Activated CD4-positive, alpha-beta memory T cell treated with anti-CD3 and anti-CD28 coated beads, Interleukin-2, amount 10 ng/mL, durations not matched to agents 7 days and 5 days (primary cell): Measurements from ENCODE around the gene AQP6. TPM values are rescaled to one million over a fixed set of nuclear protein-coding genes. Genes with fewer than 3 reads are reported as not detected.

Experiments
- CTCF ChIA-PET: fragments of 350-600 bp; sonication (Branson Sonifier 250); formaldehyde crosslinking; loops from one replicate; lab custom pipeline; 2021; ENCODE audit warnings: antibody characterized with exemption, inconsistent platforms; lab: Charles Lee
- POLR2A ChIA-PET: fragments of 350-600 bp; sonication (Branson Sonifier 250); formaldehyde crosslinking; loops from one replicate; lab custom pipeline; 2021; ENCODE audit warnings: antibody characterized with exemption; lab: Charles Lee
- DNase-seq: peaks from one replicate; pipeline ENCODE4 v3.0.0-alpha.2; 2020
- H3K27ac Mint-ChIP-seq: one replicate; pipeline ENCODE4 v1.8.0; 2021; ENCODE audit warnings: mild to moderate bottlenecking, mixed read lengths
- H3K27me3 Mint-ChIP-seq: one replicate; pipeline ENCODE4 v1.8.0; 2021; ENCODE audit warnings: mixed read lengths
- H3K36me3 Mint-ChIP-seq: one replicate; pipeline ENCODE4 v1.8.0; 2021; ENCODE audit warnings: low read depth, mixed read lengths
- H3K4me1 Mint-ChIP-seq: one replicate; pipeline ENCODE4 v1.8.0; 2021; ENCODE audit warnings: mixed read lengths
- H3K4me3 Mint-ChIP-seq: one replicate; pipeline ENCODE4 v1.8.0; 2021; ENCODE audit warnings: mild to moderate bottlenecking, mixed read lengths
- H3K9me3 Mint-ChIP-seq: one replicate; pipeline ENCODE4 v1.8.0; 2021; ENCODE audit warnings: mixed read lengths
- total RNA-seq, 2 experiments: library from RNA; stranded (reverse); gene quantifications; one replicate each; pipeline ENCODE4 v1.2.3, GENCODE V29; 2021

The AQP6 gene
- total RNA-seq, 2 experiments from 2014 or later, result not detected

- ChIA-PET POLR2A (no interaction called here), CTCF (interaction anchor here (1.0 kb wide), 1 partner anchor 11 kb away, joined by 4 read pairs; no protein-coding TSS in a partner anchor)
- peaks cover 14% of the 10 kb centered on the region for H3K27me3 Mint-ChIP-seq
- H3K4me1 Mint-ChIP-seq, result peaks cover 2% of the 10 kb centered on the region
- H3K4me3 Mint-ChIP-seq, result no peak overlapping the region
- H3K27ac Mint-ChIP-seq, result no peak overlapping the region
- H3K36me3 Mint-ChIP-seq, result no peaks in the 10 kb centered on the region
- DNase-seq, result no peak
- no peaks in the 10 kb centered on the region for H3K9me3 Mint-ChIP-seq
These were observed 38.2 kb upstream of the AQP6 start for GRCh38 chr12:49934505-49934904.

GRCh38 chr12:49936925-49937324 is 35.8 kb upstream of the AQP6 start:
- peaks cover 10% of the 10 kb centered on the region for H3K4me1 Mint-ChIP-seq
- H3K27me3 Mint-ChIP-seq, result peaks cover 10% of the 10 kb centered on the region
- no peaks in the 10 kb centered on the region for H3K36me3 Mint-ChIP-seq
- CTCF ChIA-PET, result interaction anchor here (1.4 to 1.5 kb wide), 2 partner anchors 9 to 30 kb away, joined by 6 to 8 read pairs; no protein-coding TSS in a partner anchor
- no peak overlapping the region for H3K4me3 Mint-ChIP-seq
- POLR2A ChIA-PET, result interaction anchor here (0.8 to 1.6 kb wide), 2 partner anchors 9 to 195 kb away, joined by 3 to 11 read pairs; partner anchors contain the start of gene TMBIM6
- no peaks in the 10 kb centered on the region for H3K9me3 Mint-ChIP-seq
- no peak overlapping the region for H3K27ac Mint-ChIP-seq
- no peak for DNase-seq

DNA sequence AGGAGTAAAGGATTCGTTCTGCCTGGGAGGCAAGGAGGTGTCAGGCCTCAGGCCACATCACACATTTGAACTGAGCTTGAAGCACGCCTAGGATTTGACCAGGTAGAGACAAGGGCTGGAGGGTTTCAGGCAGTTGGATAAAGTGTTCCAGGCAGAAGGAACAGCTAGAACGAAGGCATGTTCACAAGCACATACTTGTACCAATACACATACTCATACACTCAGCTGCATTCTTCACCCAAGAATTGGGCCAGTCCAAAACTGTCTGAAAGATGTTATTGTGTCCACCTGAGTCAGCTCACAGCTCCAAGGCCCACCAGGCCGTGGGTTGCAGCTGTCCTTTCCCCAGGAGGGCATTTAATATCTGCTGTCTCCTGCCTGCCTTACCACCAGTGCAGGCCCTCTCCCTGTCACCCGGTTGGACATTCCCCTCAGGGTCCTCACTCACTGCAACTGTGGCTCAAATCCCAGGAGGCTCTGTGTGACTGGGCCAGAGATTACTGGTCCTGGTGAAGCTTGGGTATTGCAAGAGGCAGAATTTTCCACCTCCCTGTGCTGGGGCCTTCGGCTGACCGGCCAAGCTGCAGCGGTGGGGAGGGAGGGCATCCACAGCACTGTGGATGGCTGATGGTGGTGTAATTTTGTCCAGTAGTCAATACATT is 35.0 kb upstream of the AQP6 start:
- H3K27ac Mint-ChIP-seq, result no peak overlapping the region
- no peak overlapping the region for H3K4me3 Mint-ChIP-seq
- no peaks in the 10 kb centered on the region for H3K9me3 Mint-ChIP-seq
- H3K4me1 Mint-ChIP-seq, result peaks cover 18% of the 10 kb centered on the region
- H3K27me3 Mint-ChIP-seq, result peaks cover 10% of the 10 kb centered on the region
- ChIA-PET POLR2A (interaction anchor here (0.8 to 1.6 kb wide), 2 partner anchors 8 to 196 kb away, joined by 3 to 11 read pairs; partner anchors contain the start of gene TMBIM6), CTCF (interaction anchor here (1.4 to 1.5 kb wide), 2 partner anchors 8 to 30 kb away, joined by 6 to 8 read pairs; no protein-coding TSS in a partner anchor)
- no peak for DNase-seq
- no peaks in the 10 kb centered on the region for H3K36me3 Mint-ChIP-seq

DNA sequence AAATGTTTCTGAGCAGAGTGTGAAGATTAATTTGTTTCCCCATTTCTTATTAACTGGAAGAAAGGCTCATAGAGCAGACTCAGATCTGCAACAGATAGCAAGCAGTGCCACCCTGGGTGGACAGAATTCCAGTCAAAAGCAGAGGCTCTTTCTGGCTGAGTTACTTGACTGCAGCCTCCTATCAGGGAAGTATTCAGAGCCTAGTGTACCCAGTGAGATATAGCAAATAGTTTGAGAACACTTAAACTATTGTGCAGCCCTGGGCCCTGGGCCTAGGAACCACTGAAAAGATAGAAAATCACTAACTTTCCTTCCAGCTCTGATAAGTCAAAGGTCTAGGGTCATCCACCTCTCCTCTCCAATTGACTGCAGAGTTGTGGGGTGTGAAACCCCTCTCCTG is 33.4 kb upstream of the AQP6 start:
- peaks cover 34% of the 10 kb centered on the region for H3K4me1 Mint-ChIP-seq
- H3K27me3 Mint-ChIP-seq, result peaks cover 10% of the 10 kb centered on the region
- DNase-seq, result no peak
- H3K27ac Mint-ChIP-seq, result no peak overlapping the region
- POLR2A ChIA-PET, result interaction anchor here (0.8 to 1.5 kb wide), 2 partner anchors 34 to 37 kb away, joined by 3 read pairs; no protein-coding TSS in a partner anchor
- no peak overlapping the region for H3K4me3 Mint-ChIP-seq
- H3K9me3 Mint-ChIP-seq, result no peaks in the 10 kb centered on the region
- CTCF ChIA-PET, result interaction anchor here (2.7 kb wide), 1 partner anchor 28 kb away, joined by 9 read pairs; no protein-coding TSS in a partner anchor
- H3K36me3 Mint-ChIP-seq, result no peaks in the 10 kb centered on the region

GRCh38 chr12:49939707-49940106 is 33.0 kb upstream of the AQP6 start:
- Mint-ChIP-seq H3K4me3 (no peak overlapping the region), H3K4me1 (peaks cover 38% of the 10 kb centered on the region), H3K27ac (no peak overlapping the region), H3K27me3 (peaks cover 7% of the 10 kb centered on the region), H3K36me3 (no peaks in the 10 kb centered on the region), H3K9me3 (no peaks in the 10 kb centered on the region)
- no peak for DNase-seq
- CTCF ChIA-PET, result interaction anchor here (0.6 to 2.7 kb wide), 2 partner anchors 27 to 1088 kb away, joined by 3 to 9 read pairs; no protein-coding TSS in a partner anchor
- POLR2A ChIA-PET, result interaction anchor here (0.8 to 1.5 kb wide), 2 partner anchors 34 to 37 kb away, joined by 3 read pairs; no protein-coding TSS in a partner anchor

DNA sequence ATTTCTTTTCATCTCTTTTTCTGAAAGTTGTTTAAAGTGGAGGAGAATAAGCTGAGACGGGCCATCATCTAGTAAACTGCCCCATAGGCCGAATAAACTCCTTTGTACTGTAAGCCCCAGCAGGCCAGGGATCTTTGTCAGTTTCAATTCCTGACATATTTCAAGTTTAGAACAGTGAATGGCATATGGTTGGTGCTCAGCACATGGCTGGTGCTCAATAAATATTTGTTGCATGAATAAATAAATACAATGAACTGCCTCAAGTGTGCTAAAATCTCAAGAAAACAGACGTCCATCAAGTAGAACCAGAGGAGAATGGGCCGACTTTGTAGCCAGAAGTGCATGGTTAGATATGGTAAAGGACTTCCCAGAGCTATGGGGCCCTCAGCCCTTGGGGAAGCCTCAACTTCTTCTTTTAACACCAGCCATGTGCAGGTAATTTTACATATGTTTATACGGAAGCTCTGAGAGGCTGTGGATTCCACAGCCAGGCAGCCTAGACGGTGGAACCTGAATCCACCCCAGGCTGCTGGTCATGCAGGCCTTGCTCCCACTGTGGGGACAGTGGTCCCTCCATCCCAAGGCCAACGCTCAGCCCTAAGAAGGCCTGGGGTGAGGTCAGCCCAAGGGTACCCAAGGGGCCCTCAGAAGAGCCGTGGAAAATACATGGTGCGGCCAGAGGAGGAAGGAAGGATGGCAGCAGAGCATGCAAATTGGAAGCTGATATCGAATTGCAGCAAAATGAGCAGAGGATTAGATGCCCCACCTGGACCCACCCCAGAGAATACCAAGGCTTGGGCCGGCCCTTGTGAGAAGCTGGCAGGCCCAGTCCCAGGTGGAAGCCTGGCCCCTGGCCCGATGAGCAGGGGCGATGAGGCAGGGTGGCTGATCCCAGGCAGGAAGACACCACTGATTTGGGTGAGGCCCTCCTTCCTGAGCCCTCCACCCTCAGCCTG is 30.9 kb upstream of the AQP6 start:
- H3K36me3 Mint-ChIP-seq, result no peaks in the 10 kb centered on the region
- no peak overlapping the region for H3K4me3 Mint-ChIP-seq
- ChIA-PET CTCF (interaction anchor here (0.9 to 2.7 kb wide), 7 partner anchors 10 to 201 kb away, joined by 4 to 22 read pairs (median 4); partner anchors contain the start of genes COX14 and TMBIM6), POLR2A (interaction anchor here (0.7 to 1.4 kb wide), 8 partner anchors 15 to 1107 kb away, joined by 3 to 7 read pairs (median 4); partner anchors contain the start of genes LETMD1, RACGAP1, TMBIM6 and TUBA1B)
- peak overlapping the region; percentile 82 for H3K27ac Mint-ChIP-seq
- no peaks in the 10 kb centered on the region for H3K9me3 Mint-ChIP-seq
- no peaks in the 10 kb centered on the region for H3K27me3 Mint-ChIP-seq
- DNase-seq, result no peak
- peaks cover 55% of the 10 kb centered on the region for H3K4me1 Mint-ChIP-seq

- no peaks in the 10 kb centered on the region for H3K27me3 Mint-ChIP-seq
- H3K27ac Mint-ChIP-seq, result peak overlapping the region; percentile 82
- H3K9me3 Mint-ChIP-seq, result no peaks in the 10 kb centered on the region
- H3K4me3 Mint-ChIP-seq, result no peak overlapping the region
- DNase-seq, result no peak
- H3K36me3 Mint-ChIP-seq, result no peaks in the 10 kb centered on the region
- CTCF ChIA-PET, result interaction anchor here (0.9 to 2.5 kb wide), 6 partner anchors 10 to 201 kb away, joined by 4 to 22 read pairs (median 4); partner anchors contain the start of genes COX14 and TMBIM6
- POLR2A ChIA-PET, result interaction anchor here (0.7 to 1.4 kb wide), 8 partner anchors 15 to 1106 kb away, joined by 3 to 7 read pairs (median 4); partner anchors contain the start of genes LETMD1, RACGAP1, TMBIM6 and TUBA1B
- H3K4me1 Mint-ChIP-seq, result peaks cover 55% of the 10 kb centered on the region
These were observed 30.2 kb upstream of the AQP6 start for GRCh38 chr12:49942512-49942893.

- POLR2A ChIA-PET, result interaction anchor here (0.7 to 1.4 kb wide), 8 partner anchors 14 to 1106 kb away, joined by 3 to 7 read pairs (median 4); partner anchors contain the start of genes LETMD1, RACGAP1, TMBIM6 and TUBA1B
- peak; percentile 73 for DNase-seq
- Mint-ChIP-seq H3K27ac (peak overlapping the region; percentile 82), H3K4me1 (peaks cover 55% of the 10 kb centered on the region), H3K36me3 (no peaks in the 10 kb centered on the region), H3K9me3 (no peaks in the 10 kb centered on the region), H3K4me3 (peak overlapping the region; percentile 43), H3K27me3 (no peaks in the 10 kb centered on the region)
- CTCF ChIA-PET, result interaction anchor here (0.9 to 2.5 kb wide), 7 partner anchors 11 to 202 kb away, joined by 3 to 22 read pairs (median 4); partner anchors contain the start of genes COX14 and TMBIM6
These were observed 29.7 kb upstream of the AQP6 start for GRCh38 chr12:49942921-49943624.

DNA sequence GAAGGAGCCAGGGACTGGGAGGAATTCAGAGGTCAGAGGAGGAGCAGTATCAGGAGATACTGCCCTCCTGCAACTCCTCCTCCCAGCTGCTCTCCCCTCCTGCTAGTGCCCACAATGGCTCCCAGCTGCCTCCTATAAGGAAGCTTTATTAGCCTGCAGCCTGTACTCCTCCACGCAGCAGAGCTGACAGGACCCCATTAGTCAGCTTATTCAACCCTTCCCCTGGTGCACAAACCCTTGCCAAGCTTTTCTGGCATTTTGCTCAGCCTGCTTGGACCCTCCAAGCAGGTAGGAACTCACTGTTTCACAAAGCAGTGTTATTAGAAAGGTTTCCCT is 29.2 kb upstream of the AQP6 start:
- Mint-ChIP-seq H3K9me3 (no peaks in the 10 kb centered on the region), H3K4me3 (peak overlapping the region; percentile 43), H3K27ac (peak overlapping the region; percentile 82), H3K36me3 (no peaks in the 10 kb centered on the region), H3K4me1 (peaks cover 55% of the 10 kb centered on the region), H3K27me3 (no peaks in the 10 kb centered on the region)
- DNase-seq, result no peak
- POLR2A ChIA-PET, result interaction anchor here (1.4 kb wide), 1 partner anchor 202 kb away, joined by 7 read pairs; the partner anchor contains the start of gene TMBIM6
- CTCF ChIA-PET, result interaction anchor here (1.2 to 2.5 kb wide), 4 partner anchors 14 to 202 kb away, joined by 3 to 22 read pairs (median 4); partner anchors contain the start of genes COX14 and TMBIM6

DNA sequence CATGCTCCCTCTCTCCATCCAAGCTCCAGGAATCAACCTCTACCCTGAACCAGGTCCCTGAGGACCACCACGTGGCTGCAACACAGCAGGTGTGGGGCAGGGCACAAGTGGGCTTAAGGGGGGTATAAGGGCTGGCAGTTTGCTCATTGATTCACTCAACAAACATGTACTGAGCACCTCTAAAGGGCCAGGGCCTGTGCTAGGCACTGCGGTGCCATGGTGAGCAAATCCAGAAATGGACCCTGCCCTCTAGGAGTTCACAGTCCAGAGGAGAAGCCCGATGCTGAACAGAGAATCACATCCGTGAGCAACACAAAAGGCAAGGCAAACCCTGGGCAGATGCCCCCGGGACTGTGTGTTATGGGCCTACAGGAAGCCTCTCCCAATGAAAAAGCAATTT is 28.7 kb upstream of the AQP6 start:
- no peak for DNase-seq
- Mint-ChIP-seq H3K36me3 (no peaks in the 10 kb centered on the region), H3K9me3 (no peaks in the 10 kb centered on the region), H3K4me3 (peak overlapping the region; percentile 82), H3K4me1 (peaks cover 55% of the 10 kb centered on the region), H3K27ac (peak overlapping the region; percentile 90), H3K27me3 (peaks cover 4% of the 10 kb centered on the region)
- ChIA-PET POLR2A (no interaction called here), CTCF (interaction anchor here (1.2 to 2.5 kb wide), 2 partner anchors 14 to 23 kb away, joined by 3 to 22 read pairs; no protein-coding TSS in a partner anchor)

DNA sequence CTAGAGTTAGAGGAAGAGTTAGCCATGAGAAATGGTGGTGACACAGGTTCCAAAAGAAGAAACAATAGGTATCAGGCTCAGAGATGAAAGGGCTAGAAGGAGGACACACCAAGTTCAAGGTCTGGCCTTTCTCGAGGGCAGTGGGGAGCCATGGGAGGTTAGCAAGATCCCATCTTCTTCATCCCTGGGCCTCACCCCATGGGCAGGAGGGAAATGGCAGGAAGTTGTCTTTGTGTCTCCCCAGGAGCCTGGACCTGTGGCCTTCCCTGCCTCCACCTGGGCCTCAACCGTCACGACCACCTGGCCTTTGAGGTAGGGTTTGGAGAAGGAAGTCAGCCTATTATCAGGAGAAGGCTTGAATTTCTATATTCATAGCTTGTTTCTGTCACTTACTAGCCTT is 28.0 kb upstream of the AQP6 start:
- no peaks in the 10 kb centered on the region for H3K36me3 Mint-ChIP-seq
- H3K27ac Mint-ChIP-seq, result peak overlapping the region; percentile 90
- H3K27me3 Mint-ChIP-seq, result peaks cover 4% of the 10 kb centered on the region
- H3K9me3 Mint-ChIP-seq, result no peaks in the 10 kb centered on the region
- ChIA-PET CTCF (interaction anchor here (1.0 to 4.5 kb wide), 19 partner anchors 10 to 364 kb away, joined by 3 to 86 read pairs (median 6); partner anchors contain the start of genes FAIM2, SMARCD1 and TMBIM6), POLR2A (interaction anchor here (1.4 to 1.9 kb wide), 4 partner anchors 8 to 140 kb away, joined by 3 to 11 read pairs (median 8); partner anchors contain the start of gene SMARCD1)
- DNase-seq, result no peak
- peak overlapping the region; percentile 82 for H3K4me3 Mint-ChIP-seq
- peaks cover 55% of the 10 kb centered on the region for H3K4me1 Mint-ChIP-seq
